Gastroesophageal sphincter (tissue), 4 donors: ENCODE results near the gene MAPT. TPM values are rescaled to one million over a fixed set of nuclear protein-coding genes. Genes with fewer than 3 reads are reported as not detected.

Source experiments
- ATAC-seq: fragments of 150-250 bp; one replicate; pipeline ENCODE4 v1.9.1; 2016; ENCODE audit warnings: mild to moderate bottlenecking, moderate library complexity
- H3K27ac ChIP-seq, 4 donors: fragments of 200-600 bp; sonication (generic) in 3 of 4; 1 replicate in 3 of 4; 2 replicates in 1 of 4; pipeline ENCODE4 v1.5.1; 2016 to 2019
- H3K27me3 ChIP-seq: fragments of 200-600 bp; sonication (generic); one replicate; pipeline ENCODE4 v1.5.1; 2019
- H3K36me3 ChIP-seq, 2 donors: fragments of 200-600 bp; sonication (generic); one replicate each; pipeline ENCODE4 v1.5.1; 2019; ENCODE audit warnings: control low read depth in 1 of 2
- H3K4me1 ChIP-seq, 3 donors: fragments of 200-600 bp; sonication (generic); 1 replicate in 2 of 3; 2 replicates in 1 of 3; pipeline ENCODE4 v1.5.1; 2016 to 2019; ENCODE audit warnings: control low read depth in 2 of 3
- H3K4me3 ChIP-seq, 2 donors: fragments of 200-600 bp; sonication (generic); one replicate each; pipeline ENCODE4 v1.5.1; 2019; ENCODE audit warnings: mild to moderate bottlenecking in 1 of 2, moderate library complexity in 1 of 2
- H3K9me3 ChIP-seq, 3 donors: fragments of 200-600 bp; sonication (generic); one replicate each; pipeline ENCODE4 v1.5.1; 2017 to 2019; ENCODE audit warnings: control low read depth in 2 of 3
- EP300 ChIP-seq: sonication (generic); formaldehyde crosslinking; IDR thresholded peaks from one replicate; pipeline ENCODE4 v1.6.1; 2017; ENCODE audit warnings: antibody characterized with exemption, mild to moderate bottlenecking
- POLR2A ChIP-seq, 2 donors: fragments of 450-650 bp; IDR thresholded peaks; one replicate each; pipeline ENCODE4 v1.6.1; 2017; ENCODE audit warnings: antibody characterized with exemption in 2 of 2, mild to moderate bottlenecking in 2 of 2, moderate library complexity in 1 of 2
- POLR2AphosphoS5 ChIP-seq: sonication (generic); formaldehyde crosslinking; IDR thresholded peaks from one replicate; pipeline ENCODE4 v1.6.1; 2017; ENCODE audit warnings: antibody characterized with exemption
- WGBS, 2 donors: methylation state at CpG; one replicate each; pipeline ENCODE4 v1.1.5; 2018; ENCODE audit warnings: low coverage in 1 of 2; 5-methylcytosine and 5-hydroxymethylcytosine counted together
- total RNA-seq, 4 donors: library from RNA; depleted of rRNA; stranded (reverse); fragments of >200 nt; gene quantifications; one replicate each; pipeline ENCODE4 v1.1.0, GENCODE V29; 2016
- TF ChIP-seq, protein P1 (sequence below), 4 experiments: fragments of 200-600 bp in 2 of 4; fragments of 450-650 bp in 2 of 4; sonication (generic) in 1 of 4; IDR thresholded peaks; one replicate each; pipeline ENCODE4 v1.5.1; 2017 to 2019; ENCODE audit warnings: antibody characterized with exemption in 4 of 4, mild to moderate bottlenecking in 2 of 4, moderate library complexity in 2 of 4

Gene MAPT
- total RNA-seq, 4 donors from 2014 or later, result 3.4 to 12.2 (median 8.5) TPM

- Histone ChIP-seq H3K9me3 (no peaks in the 10 kb centered on the region), H3K4me1 (peaks cover 0 to 39% (median 0%) of the 10 kb centered on the region in 3 donors), H3K27me3 (no peaks in the 10 kb centered on the region), H3K4me3 (no peak overlapping the region), H3K36me3 (peaks cover 0 to 16% of the 10 kb centered on the region in 2 donors), H3K27ac (no peak overlapping the region)
- TF ChIP-seq POLR2A (IDR thresholded peaks at IDR 0.05), result no peak
- TF ChIP-seq EP300, result no peak
- TF ChIP-seq POLR2AphosphoS5, result no peak
- TF ChIP-seq, protein P1, sequence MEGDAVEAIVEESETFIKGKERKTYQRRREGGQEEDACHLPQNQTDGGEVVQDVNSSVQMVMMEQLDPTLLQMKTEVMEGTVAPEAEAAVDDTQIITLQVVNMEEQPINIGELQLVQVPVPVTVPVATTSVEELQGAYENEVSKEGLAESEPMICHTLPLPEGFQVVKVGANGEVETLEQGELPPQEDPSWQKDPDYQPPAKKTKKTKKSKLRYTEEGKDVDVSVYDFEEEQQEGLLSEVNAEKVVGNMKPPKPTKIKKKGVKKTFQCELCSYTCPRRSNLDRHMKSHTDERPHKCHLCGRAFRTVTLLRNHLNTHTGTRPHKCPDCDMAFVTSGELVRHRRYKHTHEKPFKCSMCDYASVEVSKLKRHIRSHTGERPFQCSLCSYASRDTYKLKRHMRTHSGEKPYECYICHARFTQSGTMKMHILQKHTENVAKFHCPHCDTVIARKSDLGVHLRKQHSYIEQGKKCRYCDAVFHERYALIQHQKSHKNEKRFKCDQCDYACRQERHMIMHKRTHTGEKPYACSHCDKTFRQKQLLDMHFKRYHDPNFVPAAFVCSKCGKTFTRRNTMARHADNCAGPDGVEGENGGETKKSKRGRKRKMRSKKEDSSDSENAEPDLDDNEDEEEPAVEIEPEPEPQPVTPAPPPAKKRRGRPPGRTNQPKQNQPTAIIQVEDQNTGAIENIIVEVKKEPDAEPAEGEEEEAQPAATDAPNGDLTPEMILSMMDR (IDR thresholded peaks at IDR 0.05), result no peak
- no peak for ATAC-seq
- WGBS, 2 donors, result 91 to 93% methylated on average over 3 to 4 of the region's 4 CpGs
Observed at GRCh38 chr17:46057366-46057765, 163.0 kb downstream of the MAPT start.

DNA sequence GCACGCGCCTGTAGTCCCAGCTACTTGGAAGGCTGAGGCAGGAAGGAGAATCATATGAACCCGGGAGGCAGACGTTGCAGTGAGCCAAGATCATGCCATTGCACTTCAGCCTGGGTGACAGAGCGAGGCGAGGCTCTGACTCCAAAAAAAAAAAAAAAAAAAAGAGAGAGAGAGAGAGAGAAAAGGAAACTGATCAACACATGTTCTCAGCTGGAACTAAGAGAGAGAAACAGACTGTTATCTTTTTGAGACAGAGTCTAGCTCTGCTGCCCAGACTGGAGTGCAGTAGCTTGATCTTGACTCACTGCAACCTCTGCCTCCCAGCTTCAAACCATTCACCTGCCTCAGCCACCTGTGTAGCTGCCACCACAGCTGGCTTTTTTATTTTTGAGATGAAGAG, 165.1 kb downstream of the MAPT start:
- TF ChIP-seq, protein P1 (IDR thresholded peaks at IDR 0.05), result no peak
- no peak for TF ChIP-seq POLR2A (IDR thresholded peaks at IDR 0.05)
- TF ChIP-seq POLR2AphosphoS5, result no peak
- no peak for TF ChIP-seq EP300
- no peak for ATAC-seq
- Histone ChIP-seq H3K4me3 (no peak overlapping the region), H3K27ac (peak overlapping the region in 1 of 4 donors; percentile 35), H3K27me3 (no peaks in the 10 kb centered on the region), H3K9me3 (no peaks in the 10 kb centered on the region), H3K36me3 (peaks cover 0 to 20% of the 10 kb centered on the region in 2 donors), H3K4me1 (peaks cover 0 to 59% (median 5%) of the 10 kb centered on the region in 3 donors)
- WGBS, 2 donors, result 46% methylated on average over 4 of the region's 6 CpGs; no CpG with 5 or more reads in 1 of the 2 donors

DNA sequence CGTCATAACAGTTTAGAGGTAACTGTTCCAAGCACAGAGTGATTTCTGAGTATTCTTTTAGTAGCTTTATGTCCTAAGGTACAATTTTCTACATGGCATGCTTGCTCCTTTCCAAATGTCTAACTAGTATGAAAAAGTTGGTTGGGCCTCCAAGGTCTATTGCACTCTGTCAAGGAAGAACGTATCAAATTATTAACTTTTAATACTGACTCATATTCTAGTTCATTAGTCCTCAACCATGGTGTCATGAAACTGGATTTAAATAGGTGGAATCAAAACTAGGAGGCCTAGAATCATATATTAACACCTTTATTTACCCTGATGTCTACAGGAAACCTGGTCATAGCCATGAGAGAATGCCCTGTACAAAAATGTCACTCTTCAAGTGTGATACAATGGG, 166.1 kb downstream of the MAPT start:
- TF ChIP-seq EP300, result no peak
- no peak for TF ChIP-seq POLR2A (IDR thresholded peaks at IDR 0.05)
- TF ChIP-seq POLR2AphosphoS5, result no peak
- TF ChIP-seq, protein P1 (IDR thresholded peaks at IDR 0.05), result no peak
- Histone ChIP-seq H3K4me3 (no peak overlapping the region), H3K4me1 (peaks cover 0 to 62% (median 5%) of the 10 kb centered on the region in 3 donors), H3K27ac (no peak overlapping the region), H3K27me3 (no peaks in the 10 kb centered on the region), H3K36me3 (peaks cover 0 to 30% of the 10 kb centered on the region in 2 donors), H3K9me3 (no peaks in the 10 kb centered on the region)
- ATAC-seq, result no peak
- 69 to 83% methylated on average over 2 of the region's 2 CpGs for WGBS, 2 donors

GRCh38 chr17:46061435-46061834, 167.1 kb downstream of the MAPT start:
- Histone ChIP-seq H3K27ac (no peak overlapping the region), H3K4me3 (no peak overlapping the region), H3K27me3 (no peaks in the 10 kb centered on the region), H3K4me1 (peaks cover 0 to 71% (median 5%) of the 10 kb centered on the region in 3 donors), H3K9me3 (no peaks in the 10 kb centered on the region), H3K36me3 (peaks cover 0 to 39% of the 10 kb centered on the region in 2 donors)
- 90 to 98% methylated on average over 2 to 5 of the region's 5 CpGs for WGBS, 2 donors
- no peak for ATAC-seq
- TF ChIP-seq EP300 (no peak), POLR2A (IDR thresholded peaks at IDR 0.05) (no peak), POLR2AphosphoS5 (no peak)
- TF ChIP-seq, protein P1 (IDR thresholded peaks at IDR 0.05), result peak in 1 of 4 experiments; percentile 10

- TF ChIP-seq POLR2A (IDR thresholded peaks at IDR 0.05) (no peak), EP300 (no peak), POLR2AphosphoS5 (no peak)
- TF ChIP-seq, protein P1 (IDR thresholded peaks at IDR 0.05), result no peak
- Histone ChIP-seq H3K36me3 (peaks cover 0 to 53% of the 10 kb centered on the region in 2 donors), H3K27me3 (no peaks in the 10 kb centered on the region), H3K4me3 (no peak overlapping the region), H3K9me3 (no peaks in the 10 kb centered on the region), H3K27ac (peak overlapping the region in 3 of 4 donors; percentile 1 to 14 (median 7)), H3K4me1 (peaks cover 0 to 55% (median 5%) of the 10 kb centered on the region in 3 donors)
- WGBS, 2 donors, result 8 to 39% methylated on average over 2 of the region's 2 CpGs
- no peak for ATAC-seq
Observed at GRCh38 chr17:46063241-46063640, 168.9 kb downstream of the MAPT start.
